GM06990 (cell line): ENCODE results near the gene PIGQ.

ENCODE experiments used
- DNase-seq: peaks from one replicate; pipeline ENCODE4 v3.0.0-alpha.2; 2011; ENCODE audit not compliant: insufficient read length; ENCODE audit errors: extremely low read depth
- H3K27me3 ChIP-seq: replicated peaks from 2 replicates; pipeline ENCODE4 v1.6.0; 2011; ENCODE audit warnings: low read length; ENCODE audit not compliant: control insufficient read depth, insufficient read depth
- H3K36me3 ChIP-seq: 2 replicates; pipeline ENCODE4 v1.5.1; 2011; ENCODE audit warnings: low read length; ENCODE audit not compliant: control insufficient read depth, insufficient read depth
- H3K4me3 ChIP-seq: replicated peaks from 2 replicates; pipeline ENCODE4 v1.5.1; 2011; ENCODE audit warnings: low read depth, mild to moderate bottlenecking, control low read depth, low read length
- TF ChIP-seq, protein P1 (sequence below): IDR thresholded peaks from 2 replicates; pipeline ENCODE4 v1.5.1; 2011; ENCODE audit warnings: low read length, control low read depth, mild to moderate bottlenecking, inconsistent platforms; ENCODE audit not compliant: insufficient read depth, poor library complexity, severe bottlenecking

Gene PIGQ

DNA sequence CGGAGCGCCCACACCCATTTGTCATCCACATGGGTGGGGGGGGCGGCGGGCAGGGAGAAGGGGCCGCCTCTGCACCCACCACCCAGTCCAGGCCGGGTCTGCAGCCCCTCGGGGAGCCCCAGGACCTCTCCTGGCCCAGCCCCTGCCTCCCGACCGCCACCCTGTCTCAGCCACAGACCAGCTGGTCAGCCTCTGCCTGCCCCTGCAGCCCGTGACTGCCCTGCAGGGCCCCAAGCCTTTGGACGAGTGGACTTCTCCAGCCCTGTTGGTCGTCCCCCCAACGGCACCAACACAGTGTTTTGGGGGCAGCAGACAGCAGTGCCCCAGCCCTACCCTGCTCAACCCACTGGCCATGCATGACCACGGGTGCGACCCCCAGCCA, 8.4 kb upstream of the PIGQ start:
- H3K4me3 ChIP-seq: no peak overlapping the region
- DNase-seq: no peak
- TF ChIP-seq, protein P1, sequence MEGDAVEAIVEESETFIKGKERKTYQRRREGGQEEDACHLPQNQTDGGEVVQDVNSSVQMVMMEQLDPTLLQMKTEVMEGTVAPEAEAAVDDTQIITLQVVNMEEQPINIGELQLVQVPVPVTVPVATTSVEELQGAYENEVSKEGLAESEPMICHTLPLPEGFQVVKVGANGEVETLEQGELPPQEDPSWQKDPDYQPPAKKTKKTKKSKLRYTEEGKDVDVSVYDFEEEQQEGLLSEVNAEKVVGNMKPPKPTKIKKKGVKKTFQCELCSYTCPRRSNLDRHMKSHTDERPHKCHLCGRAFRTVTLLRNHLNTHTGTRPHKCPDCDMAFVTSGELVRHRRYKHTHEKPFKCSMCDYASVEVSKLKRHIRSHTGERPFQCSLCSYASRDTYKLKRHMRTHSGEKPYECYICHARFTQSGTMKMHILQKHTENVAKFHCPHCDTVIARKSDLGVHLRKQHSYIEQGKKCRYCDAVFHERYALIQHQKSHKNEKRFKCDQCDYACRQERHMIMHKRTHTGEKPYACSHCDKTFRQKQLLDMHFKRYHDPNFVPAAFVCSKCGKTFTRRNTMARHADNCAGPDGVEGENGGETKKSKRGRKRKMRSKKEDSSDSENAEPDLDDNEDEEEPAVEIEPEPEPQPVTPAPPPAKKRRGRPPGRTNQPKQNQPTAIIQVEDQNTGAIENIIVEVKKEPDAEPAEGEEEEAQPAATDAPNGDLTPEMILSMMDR: no peak
- H3K27me3 ChIP-seq: no peaks in the 10 kb centered on the region; the same call in 1 of the 2 replicates
- no peaks in the 10 kb centered on the region for H3K36me3 ChIP-seq

DNA sequence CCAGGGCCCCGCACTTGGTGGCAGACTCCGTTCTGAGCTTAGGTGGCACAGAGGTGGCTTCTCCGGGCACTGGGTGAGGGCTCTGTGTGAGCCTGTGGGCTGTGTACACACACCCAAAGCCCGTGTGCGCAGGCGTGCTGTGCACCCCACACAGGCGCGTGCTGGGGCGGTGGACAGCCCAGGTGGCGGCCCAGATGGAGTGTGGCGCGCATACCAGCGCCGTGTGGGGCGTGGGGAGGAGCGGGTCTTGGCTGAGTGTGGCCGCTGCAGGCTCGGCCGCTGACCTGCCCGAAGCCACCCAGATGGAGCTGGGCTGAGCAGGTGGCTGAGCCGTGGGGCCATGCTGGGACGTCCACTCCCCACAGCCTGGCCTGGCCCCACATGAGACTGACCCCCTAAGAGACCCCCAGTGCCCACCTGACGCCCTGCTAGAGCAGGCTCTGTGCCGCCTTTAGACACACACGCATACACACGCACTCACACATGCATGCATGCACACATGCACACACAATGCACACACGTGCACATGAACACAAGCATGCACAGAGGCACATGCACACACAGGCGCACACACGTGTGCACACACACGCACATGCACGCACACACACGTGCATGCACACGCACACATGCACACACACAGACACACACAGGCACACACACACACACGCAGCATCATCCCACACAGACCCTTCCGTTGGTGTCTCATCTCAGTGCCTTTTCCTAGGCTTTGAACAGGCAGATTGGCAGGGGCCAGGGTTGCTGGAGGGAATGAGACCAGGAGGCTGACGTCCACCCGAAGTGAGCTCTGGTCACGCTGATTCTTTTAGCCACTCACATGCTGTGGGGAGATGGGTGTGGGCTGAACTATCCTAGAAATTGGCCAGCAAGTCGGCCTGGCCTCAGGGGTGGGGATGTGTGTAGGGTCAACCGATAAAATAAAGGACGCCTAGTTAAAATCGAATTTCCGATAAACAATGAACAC, 7.5 kb upstream of the PIGQ start:
- TF ChIP-seq, protein P1: no peak
- no peak for DNase-seq
- no peaks in the 10 kb centered on the region for H3K36me3 ChIP-seq

DNA sequence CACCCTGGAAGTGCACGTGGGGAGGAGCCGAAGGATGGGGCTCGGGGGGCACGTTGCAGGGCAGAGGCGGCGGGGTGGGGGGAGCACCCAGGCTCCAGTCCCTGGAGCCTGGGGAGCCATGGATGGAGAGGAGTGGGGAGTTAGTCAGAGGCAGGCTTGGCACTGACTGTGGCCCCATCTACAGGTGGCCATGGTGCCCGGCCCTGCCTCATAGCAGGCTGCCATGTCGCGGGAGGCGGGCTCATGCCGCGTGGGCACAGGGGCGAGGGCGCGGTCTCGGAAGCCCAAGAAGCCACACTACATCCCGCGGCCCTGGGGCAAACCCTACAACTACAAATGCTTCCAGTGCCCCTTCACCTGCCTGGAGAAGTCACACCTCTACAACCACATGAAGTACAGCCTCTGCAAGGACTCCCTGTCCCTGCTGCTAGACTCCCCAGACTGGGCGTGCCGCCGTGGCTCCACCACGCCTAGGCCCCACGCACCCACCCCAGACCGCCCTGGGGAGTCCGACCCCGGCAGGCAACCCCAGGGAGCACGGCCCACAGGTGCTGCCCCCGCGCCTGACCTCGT, 6.6 kb upstream of the PIGQ start:
- Histone ChIP-seq H3K4me3 (no peak overlapping the region), H3K27me3 (no peaks in the 10 kb centered on the region; the same call in 1 of the 2 replicates), H3K36me3 (no peaks in the 10 kb centered on the region)
- TF ChIP-seq, protein P1: no peak
- no peak for DNase-seq

More for the DNA sequence above, 7.5 kb upstream of the PIGQ start:
- Histone ChIP-seq H3K4me3 (no peak overlapping the region), H3K27me3 (no peaks in the 10 kb centered on the region; the same call in 1 of the 2 replicates)

DNA sequence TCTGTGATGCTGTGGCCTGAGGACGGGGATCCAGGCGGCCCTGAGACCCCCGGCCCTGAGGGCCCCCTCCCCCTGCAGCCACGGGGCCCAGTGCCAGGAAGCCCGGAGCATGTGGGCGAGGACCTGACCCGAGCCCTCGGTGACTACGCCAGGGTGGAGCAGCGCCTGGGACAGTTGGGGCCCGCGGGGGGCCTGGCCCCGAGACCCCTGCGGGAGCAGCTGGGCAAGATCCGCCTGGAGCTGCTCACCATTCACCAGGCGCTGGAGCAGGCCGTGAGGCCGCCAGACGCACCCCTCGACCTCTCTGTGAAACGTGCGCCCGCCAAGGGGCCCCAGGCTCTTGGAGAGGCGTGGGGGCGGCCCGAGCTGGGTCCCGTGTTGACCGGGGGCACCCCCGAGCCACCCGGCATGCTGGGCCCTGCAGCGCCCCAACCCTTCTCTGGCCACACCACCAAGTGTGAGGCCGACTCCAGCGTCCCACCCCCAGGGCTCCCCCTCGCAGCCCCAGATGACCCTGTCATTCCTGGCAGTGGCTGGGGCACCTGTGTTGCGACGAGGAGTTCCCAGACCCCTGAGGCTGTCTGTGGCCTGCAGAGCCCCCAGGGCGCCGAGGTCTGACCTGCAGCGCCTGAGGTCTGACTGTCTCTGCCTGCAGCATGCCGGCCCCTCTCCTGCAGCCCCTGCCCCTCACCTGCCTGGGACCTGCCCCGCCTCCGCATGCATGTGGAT, 4.9 kb upstream of the PIGQ start:
- Histone ChIP-seq H3K4me3 (no peak overlapping the region), H3K27me3 (no peaks in the 10 kb centered on the region), H3K36me3 (no peaks in the 10 kb centered on the region)
- no peak for DNase-seq
- TF ChIP-seq, protein P1: no peak

DNA sequence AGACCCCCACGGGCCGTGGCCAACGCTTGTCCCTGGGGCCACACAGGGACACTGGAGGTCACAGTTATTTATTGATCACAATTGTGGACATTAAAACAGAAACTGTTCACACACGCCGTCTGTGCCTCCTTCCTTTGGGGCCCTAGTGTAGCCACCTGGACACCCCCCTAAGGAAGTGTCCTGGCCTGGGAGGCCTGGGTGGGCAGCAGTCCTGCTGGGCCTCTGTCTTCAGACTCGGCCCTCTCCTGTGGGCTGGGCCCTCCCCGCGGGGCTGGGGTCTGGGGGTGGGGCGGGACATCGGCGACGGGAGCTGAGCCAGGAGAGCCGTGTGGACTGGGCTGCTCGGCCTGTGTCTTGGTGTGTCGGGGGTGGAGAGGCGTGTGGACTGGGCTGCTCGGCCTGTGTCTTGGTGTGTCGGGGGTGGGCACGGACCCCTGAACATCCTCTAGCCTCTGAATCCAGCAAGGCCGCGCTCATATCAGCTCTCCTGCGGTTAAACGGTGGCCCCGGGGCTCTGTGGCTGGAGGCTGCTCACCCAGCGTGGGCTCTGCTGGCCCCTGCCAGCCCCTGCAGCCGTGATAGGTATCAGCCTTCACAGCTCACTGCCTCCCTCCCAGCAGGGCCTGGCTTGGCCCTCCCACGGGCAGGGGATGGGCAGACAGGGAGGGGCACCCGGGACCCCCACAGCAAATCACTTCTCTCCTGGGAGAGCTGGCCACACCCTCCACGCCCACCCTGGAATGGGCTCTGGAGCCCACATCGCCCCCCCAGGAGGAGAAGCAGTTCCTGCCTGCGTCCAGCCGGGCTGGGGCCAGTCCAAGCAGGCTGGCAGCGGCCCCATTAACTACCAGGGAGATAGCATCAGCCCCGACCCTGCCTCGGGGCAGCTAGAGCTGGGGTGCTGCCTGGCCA, 4.1 kb upstream of the PIGQ start:
- no peak for DNase-seq
- TF ChIP-seq, protein P1: no peak
- Histone ChIP-seq H3K4me3 (no peak overlapping the region), H3K36me3 (no peaks in the 10 kb centered on the region), H3K27me3 (no peaks in the 10 kb centered on the region)
